GM18867 (cell line): Measurements from ENCODE around the gene AFTPH.
"Not testable (repeated sequence)": the region's sequence is repeated elsewhere in the genome, so short reads cannot be mapped to it uniquely, and the experiment has no call there.

Source experiments
- ATAC-seq: cut with Tn5 transposase; IDR thresholded peaks from one replicate; pipeline ENCODE4 v1.9.1; 2021; ENCODE audit warnings: mild to moderate bottlenecking, moderate library complexity; ENCODE audit not compliant: unreplicated experiment

Gene AFTPH

DNA sequence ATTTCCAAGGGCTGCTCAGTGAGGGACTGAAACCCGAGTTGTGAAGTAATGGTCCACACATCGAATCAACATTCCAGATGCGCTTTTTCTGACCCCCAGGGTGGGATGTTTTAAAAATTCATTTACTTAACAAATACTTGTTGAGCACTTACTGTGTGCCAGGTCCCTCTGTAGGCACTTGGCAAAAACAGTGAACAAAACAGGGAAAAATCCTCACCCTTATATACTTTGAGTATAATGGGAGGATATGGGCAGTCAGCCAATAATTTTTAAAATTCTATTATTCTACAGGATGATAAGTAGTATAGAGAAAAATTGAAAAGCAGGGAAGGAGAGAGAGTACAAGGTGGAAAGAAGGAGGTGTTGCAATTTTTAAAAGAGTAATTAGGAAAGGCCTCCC lies 31.3 kb upstream of the AFTPH start:
- no peak for ATAC-seq

GRCh38 chr2:64493788-64494187 lies 30.3 kb upstream of the AFTPH start:
- no peak for ATAC-seq

DNA sequence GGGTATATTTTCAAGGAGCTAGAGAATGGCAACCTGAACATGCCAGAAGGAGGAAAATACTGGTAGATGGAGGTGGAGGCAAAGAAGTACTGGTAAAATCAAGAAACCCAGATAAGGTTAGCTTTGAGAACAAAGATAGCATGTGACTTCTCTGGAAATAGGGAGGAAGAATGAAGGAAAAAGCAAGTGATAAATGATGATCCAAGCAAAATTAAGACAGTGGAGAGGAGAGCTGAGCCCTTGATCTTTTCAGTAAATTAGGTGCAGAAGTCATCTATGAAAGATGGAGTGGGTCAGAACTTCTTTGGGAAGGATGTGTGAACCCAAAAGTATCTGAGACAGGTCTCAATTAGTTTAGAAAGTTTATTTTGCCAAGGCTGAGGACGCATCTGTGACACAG lies 25.7 kb upstream of the AFTPH start:
- no peak for ATAC-seq

DNA sequence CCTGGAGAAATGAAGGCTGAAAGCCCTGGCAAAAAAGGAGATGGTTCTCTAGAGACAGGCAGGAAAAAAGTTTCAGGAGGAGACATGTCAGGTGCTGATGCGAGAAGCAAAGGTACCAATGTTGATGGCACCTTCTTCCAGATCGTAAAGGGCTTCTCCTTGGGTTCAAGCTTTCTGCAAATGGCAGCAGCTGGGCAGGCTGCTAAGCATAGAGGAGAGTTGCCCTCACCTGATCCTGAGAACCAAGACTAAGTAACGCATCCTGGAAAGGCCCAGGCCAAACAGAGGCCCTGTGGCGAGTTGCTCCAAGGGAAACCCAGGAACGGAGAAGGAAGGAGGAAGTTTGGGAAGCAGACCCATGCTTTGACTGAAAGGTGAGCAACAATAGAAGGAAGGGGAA lies 23.6 kb upstream of the AFTPH start:
- no peak for ATAC-seq

DNA sequence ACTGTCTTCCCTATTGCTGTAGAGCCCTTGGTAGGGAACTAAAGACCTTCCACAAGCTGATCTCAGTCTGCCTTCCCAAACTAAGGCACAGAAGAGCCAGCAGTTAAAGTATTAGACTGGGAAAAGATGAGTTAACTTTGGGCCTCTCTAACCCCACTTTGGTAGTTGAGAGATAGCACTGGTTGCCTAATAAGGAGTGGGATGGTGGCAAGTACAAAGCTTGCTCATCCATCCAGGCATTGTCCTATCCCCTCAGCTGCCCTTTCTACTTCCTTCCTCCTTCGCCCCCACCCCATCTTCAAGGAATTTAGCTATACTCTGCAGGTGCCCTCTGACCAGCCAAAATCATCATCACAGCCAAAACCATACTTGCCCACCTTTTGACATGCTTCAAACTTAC lies 22.2 kb upstream of the AFTPH start:
- no peak for ATAC-seq

GRCh38 chr2:64502860-64503259 lies 21.3 kb upstream of the AFTPH start:
- no peak for ATAC-seq

DNA sequence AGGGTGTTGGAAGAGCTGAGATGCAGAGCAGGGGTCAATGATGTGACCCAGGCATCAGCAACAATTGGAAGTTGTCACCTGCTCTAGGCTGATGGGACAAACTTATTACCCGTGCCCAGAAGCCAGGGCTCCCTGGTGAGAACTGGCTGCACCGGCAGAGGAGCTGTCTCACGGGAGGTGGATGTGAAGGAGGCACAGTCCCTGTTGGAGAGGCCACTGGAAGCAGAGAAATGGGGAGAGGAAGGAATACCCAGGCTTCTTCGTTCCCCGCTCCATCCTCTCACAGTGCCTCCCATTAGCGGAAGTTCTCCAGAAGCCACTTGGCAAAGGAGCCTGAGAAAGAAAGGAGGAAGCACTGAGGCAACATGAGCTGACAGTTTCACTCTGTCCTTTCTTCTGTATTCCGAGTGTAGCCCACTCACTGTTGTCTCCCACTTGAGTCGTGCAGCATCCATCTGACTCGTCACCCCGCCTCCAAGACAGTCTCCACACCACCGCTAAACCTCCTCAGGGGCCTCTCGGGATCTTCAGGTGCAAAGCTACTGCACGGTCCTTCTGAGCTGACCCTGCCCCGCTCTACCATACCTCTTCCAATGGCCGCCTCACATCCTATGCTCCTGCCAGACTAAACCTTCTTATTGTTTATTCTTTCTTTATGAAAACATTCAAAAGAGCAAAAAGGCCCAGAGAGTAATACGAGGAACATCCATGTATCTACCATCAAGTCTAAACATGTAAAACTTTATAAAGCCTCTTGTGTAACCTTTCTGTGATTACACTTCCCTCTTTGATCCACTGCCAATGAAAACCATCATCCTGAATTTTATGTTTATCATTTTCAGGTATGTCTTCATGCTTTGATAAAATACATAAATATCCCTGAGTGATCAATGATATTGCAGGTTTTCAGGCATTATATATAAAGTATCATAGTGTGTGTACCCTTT lies 19.1 kb upstream of the AFTPH start:
- no peak for ATAC-seq

GRCh38 chr2:64506686-64507085 lies 17.4 kb upstream of the AFTPH start:
- no peak for ATAC-seq

GRCh38 chr2:64514008-64514407 lies 10.1 kb upstream of the AFTPH start:
- no peak for ATAC-seq

DNA sequence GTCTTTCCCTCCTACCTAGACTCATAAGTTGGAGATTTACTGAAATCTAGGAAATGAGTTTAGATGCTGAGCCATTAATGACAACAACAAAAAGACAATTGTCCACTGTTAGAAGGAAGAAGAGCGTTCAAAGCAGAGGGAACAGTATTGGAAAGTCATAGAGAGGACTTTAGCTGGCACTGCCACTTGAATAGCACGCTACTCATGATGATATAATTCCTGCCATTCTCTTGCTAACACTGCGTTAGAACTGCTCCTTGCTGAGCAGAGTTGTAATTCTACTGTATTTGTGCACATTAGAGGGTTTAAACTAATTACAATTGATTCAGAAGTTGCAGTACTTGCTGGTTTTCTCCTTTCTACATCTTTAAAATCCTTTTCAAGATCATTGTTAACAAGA lies 9.0 kb upstream of the AFTPH start:
- ATAC-seq, result no peak

GRCh38 chr2:64516651-64517510 lies 7.2 kb upstream of the AFTPH start:
- no peak for ATAC-seq

DNA sequence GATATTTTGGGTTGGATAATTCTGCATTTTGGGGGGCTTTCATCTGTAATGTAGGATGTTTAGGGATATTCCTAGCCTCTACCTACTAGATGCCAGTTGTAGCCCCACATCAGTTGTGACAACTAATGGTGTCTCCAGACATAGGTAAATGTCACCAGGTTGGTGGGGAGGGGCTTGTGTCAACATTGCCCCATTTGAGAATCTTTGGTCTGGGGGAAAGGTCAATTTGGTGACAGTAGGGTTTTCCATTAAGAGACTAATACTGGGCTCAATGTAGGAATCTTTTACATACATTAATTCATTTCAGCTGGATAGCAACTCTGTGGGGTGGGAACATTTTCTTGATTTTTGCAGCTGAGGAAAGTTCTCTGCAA lies 6.6 kb upstream of the AFTPH start:
- ATAC-seq, result no peak

- no peak for ATAC-seq
Observed at GRCh38 chr2:64522843-64523428, 1.2 kb upstream of the AFTPH start.

GRCh38 chr2:64524604-64525316 lies 632 bp downstream of the AFTPH start:
- peak; percentile 14 for ATAC-seq

DNA sequence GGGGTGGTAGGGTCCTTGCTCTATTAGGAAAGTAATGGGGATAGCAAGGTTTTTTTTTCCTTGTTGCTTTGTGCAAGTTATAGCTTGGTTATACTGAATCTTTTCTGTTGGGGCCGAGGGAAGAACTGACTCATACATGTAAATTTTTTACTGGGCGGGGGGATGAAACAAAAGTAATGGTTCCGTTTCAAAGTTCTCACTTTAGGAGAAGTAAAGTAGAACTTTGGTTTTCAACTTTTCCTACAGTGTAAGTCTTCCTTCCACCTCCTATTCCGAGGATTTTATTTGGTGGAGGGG lies 1.1 kb downstream of the AFTPH start:
- ATAC-seq, result peak; percentile 24

GRCh38 chr2:64526034-64526433 lies 1.9 kb downstream of the AFTPH start:
- no peak for ATAC-seq

DNA sequence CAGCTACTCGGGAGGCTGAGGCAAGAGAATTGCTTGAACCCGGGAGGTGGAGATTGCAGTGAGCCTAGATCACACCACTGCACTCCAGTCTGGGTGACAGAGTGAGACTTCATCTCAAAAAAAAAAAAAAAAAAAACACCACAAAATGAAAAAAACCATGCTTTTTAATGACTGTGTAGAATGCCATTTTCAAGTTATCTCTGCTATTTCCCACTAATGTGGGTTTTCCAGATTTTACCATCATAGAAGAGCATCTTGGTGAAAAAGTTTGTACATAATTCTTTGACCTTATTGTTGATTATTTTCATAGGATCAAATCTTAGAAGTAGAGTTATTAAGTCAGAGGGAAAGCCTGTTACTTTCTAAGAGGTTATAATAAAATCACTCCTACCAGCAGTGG lies 6.8 kb downstream of the AFTPH start:
- ATAC-seq, result not testable (repeated sequence)

GRCh38 chr2:64532030-64532429 lies 7.9 kb downstream of the AFTPH start:
- no peak for ATAC-seq

- no peak for ATAC-seq
Observed at GRCh38 chr2:64533882-64534281, 9.8 kb downstream of the AFTPH start.

GRCh38 chr2:64534363-64534762 lies 10.2 kb downstream of the AFTPH start:
- ATAC-seq, result peak; percentile 50

- no peak for ATAC-seq
Observed at GRCh38 chr2:64535024-64535423, 10.9 kb downstream of the AFTPH start.
